Measurements from ENCODE around the gene FNDC3A.
A peak's percentile ranks its signal among the peaks of the same experiment; 100 is the strongest.
"Not testable (repeated sequence)": the region's sequence is repeated elsewhere in the genome, so short reads cannot be mapped to it uniquely, and the experiment has no call there.

Gene FNDC3A

GRCh38 chr13:49112782-49113525 lies 137.2 kb downstream of the FNDC3A start:
- no peak for TF ChIP-seq CTCF (conservative IDR thresholded peaks at IDR 0.05; ENCODE audit: low read depth, low read length)
- no peak for DNase-seq (ENCODE audit: low read depth)
- peak overlapping the region; percentile 9 for H3K4me3 ChIP-seq (ENCODE audit: low read length)

DNA sequence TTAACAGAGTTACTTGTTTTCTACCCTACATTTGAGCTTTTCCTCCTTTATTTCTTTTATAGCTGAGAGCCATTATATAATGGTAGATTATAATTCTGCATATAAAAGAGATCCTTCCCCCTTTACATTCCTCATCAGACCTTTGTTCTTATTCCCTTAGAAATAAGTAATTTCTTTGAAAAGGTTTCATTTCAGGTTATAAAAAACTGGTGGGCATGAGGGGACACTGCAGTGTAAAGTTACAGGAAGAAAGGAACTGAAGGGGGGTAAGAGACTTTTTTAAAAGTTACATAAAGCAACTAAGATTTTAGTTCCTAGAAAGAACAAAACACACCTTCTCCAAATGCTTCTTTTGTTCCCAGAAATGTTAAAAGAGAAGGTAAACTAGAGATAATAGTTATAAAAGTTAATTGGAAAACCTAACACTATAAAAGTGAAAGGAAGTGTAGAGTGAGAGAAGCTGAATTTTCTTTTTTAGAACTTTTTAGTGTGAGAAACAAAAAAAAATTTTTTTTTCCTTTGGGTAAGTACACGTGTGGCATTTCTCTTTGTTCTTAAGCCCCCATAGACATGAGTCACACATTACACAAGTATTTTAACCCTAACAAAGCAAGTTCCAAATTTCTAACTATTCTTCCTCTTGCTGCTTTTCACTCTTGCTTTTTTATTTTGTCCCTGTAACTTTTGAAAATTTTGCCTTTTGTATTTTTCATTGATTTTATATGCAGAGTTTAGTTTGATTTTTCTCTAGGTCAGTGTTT lies 138.0 kb downstream of the FNDC3A start:
- TF ChIP-seq CTCF (conservative IDR thresholded peaks at IDR 0.05; ENCODE audit: low read depth, low read length) = no peak
- peak; percentile 54 for DNase-seq (ENCODE audit: low read depth)
- H3K4me3 ChIP-seq (ENCODE audit: low read length) = no peak overlapping the region

DNA sequence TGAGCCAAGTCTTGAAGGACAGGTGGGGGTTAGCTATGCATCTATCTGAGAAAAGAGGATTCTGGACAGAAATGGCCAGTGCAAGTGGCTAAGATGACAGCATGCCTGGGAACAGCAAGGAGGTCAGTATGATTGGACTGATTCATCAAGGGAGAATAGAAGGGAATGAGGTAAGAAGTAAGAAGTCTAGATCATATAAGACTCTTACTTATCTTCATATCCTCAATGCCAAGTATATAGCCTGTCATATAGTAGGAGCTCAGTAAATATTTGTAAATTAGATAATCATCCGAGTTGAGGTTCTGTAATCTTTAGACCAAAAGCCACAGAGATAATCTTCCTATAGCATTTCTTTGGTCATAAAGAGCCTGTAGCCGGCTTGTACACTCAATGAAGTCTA lies 141.2 kb downstream of the FNDC3A start:
- DNase-seq (ENCODE audit: low read depth) = no peak
- no peak for TF ChIP-seq CTCF (conservative IDR thresholded peaks at IDR 0.05; ENCODE audit: low read depth, low read length)
- no peak overlapping the region for H3K4me3 ChIP-seq (ENCODE audit: low read length)

DNA sequence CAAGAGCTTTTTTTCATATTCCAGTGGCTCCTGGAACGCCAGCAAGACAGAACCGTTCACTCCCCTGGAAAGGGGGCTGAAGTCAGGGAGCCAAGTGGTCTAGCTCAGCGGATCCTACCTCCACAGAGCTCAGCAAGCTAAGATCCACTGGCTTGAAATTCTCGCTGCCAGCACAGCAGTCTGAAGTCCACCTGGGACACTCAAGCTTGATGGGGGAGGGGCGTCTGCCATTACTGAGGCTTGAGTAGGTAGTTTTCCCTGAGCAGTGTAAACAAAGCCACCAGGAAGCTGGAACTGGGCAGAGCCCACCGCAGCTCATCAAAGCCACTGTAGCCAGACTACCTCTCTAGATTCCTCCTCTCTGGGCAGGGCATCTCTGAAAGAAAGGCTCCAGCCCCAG lies 142.7 kb downstream of the FNDC3A start:
- not testable (repeated sequence) for DNase-seq (ENCODE audit: low read depth); H3K4me3 ChIP-seq (ENCODE audit: low read length)

DNA sequence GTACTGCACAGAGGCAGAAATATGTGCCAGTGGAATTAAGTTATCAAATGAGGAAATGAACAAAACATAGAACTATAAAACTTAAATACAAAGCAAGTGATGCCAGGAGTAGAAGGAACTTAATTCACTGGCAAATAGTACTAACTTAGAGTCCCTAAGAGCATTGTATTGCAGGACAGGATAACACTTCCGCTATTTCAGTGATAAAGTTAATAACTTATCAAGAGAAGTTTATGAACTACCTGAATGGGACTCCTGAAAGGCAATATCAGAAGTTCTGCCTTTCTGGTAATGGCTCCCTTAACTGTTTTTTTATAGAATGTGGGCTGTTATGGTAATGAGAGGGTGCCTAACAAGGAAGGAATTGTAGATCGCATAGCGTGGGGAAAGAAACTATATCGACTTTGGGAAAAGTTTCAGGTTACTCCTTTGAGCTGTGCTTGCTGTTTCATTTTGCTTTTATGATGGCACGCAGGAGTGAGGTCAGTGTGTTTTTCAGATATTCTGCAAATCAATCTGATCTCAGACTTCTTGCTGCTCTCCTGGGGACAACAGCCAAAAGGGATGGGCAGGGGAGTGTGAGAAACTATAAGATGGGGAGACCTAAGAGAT lies 149.1 kb downstream of the FNDC3A start:
- TF ChIP-seq CTCF (conservative IDR thresholded peaks at IDR 0.05; ENCODE audit: low read depth, low read length) = no peak
- no peak overlapping the region for H3K4me3 ChIP-seq (ENCODE audit: low read length)
- DNase-seq (ENCODE audit: low read depth) = no peak

DNA sequence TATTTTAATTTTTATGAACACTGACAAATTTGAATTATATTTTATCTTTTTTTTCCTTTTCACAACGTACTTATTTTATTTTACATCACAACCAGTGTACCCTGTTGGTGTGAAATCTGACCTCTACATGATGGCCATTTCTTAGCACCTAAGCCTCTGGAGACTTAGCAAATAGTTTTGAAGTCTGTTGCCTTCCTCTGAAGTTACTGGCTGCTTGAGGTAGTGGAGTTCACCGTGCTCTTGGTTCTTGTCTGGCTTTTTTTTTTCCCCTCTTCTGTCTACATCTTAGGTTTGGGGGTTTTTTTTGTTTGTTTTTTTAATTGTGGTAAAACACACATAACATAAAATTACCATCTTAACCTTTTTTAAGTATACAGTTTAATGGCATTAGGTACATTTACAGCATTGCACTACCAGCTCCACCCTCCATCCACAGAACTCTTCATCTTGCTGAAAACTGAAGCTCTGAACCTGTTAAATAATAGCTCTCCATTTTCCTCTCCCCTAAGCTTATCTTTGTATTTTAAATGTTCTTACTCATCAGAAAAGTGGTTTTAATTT lies 150.3 kb downstream of the FNDC3A start:
- no peak overlapping the region for H3K4me3 ChIP-seq (ENCODE audit: low read length)
- no peak for DNase-seq (ENCODE audit: low read depth)
- no peak for TF ChIP-seq CTCF (conservative IDR thresholded peaks at IDR 0.05; ENCODE audit: low read depth, low read length)

DNA sequence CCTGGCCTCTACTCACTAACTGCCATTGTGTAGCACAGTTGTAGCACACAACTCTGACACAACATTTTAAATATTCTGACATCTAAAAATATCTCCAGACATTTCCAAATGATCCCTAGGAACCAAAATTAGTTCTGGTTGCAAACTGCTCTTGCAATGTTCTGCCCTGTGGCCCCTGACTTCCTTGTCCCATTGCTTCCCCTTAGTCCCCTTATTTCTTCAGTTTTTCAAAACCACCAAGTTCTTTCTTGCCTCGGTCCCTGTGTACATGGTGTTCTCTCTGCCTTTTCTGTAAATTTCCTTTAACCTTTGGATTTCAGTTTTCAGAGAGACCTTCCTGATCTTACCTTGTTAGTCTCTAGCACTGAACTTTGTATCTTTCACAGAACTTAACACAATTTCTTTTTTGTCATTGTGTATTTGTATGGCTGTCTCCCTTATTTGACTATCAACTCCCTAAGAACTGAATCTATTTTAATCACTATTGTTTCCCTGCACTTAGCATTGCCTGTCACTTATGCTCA lies 156.8 kb downstream of the FNDC3A start:
- no peak for TF ChIP-seq CTCF (conservative IDR thresholded peaks at IDR 0.05; ENCODE audit: low read depth, low read length)
- H3K4me3 ChIP-seq (ENCODE audit: low read length) = no peak overlapping the region
- no peak for DNase-seq (ENCODE audit: low read depth)

All from retinal pigment epithelial cell (primary cell).